MG63 (cell line): ENCODE results near the gene SLC35C1. TPM values are rescaled to one million over a fixed set of nuclear protein-coding genes. Genes with fewer than 3 reads are reported as not detected.
"Not testable (repeated sequence)": the region's sequence is repeated elsewhere in the genome, so short reads cannot be mapped to it uniquely, and the experiment has no call there.

Experiments
- DNase-seq: peaks from one replicate; pipeline ENCODE4 v3.0.0-alpha.2; 2020
- H3K27me3 ChIP-seq: fragments of 250-450 bp; sonication (Bioruptor Pico); 2 replicates; pipeline ENCODE4 v1.5.1; 2020; ENCODE audit warnings: mild to moderate bottlenecking, moderate library complexity
- H3K36me3 ChIP-seq: fragments of 250-450 bp; sonication (Bioruptor Pico); 2 replicates; pipeline ENCODE4 v1.5.1; 2020; ENCODE audit warnings: mild to moderate bottlenecking, moderate library complexity
- H3K4me3 ChIP-seq: fragments of 250-450 bp; sonication (Bioruptor Pico); 2 replicates; pipeline ENCODE4 v1.5.1; 2020; ENCODE audit warnings: mild to moderate bottlenecking, moderate library complexity
- H3K9me3 ChIP-seq: fragments of 250-450 bp; sonication (Bioruptor Pico); 2 replicates; pipeline ENCODE4 v1.5.1; 2020; ENCODE audit warnings: mild to moderate bottlenecking, moderate library complexity
- total RNA-seq: library from RNA; depleted of rRNA; stranded (reverse); fragments of >200 nt; shearing (Covaris generic); gene quantifications from 2 replicates; pipeline ENCODE4 v1.2.3, GENCODE V29; 2014; ENCODE audit warnings: low replicate concordance

Gene SLC35C1
- total RNA-seq, 1 experiment from 2014 or later: 11.5 TPM

DNA sequence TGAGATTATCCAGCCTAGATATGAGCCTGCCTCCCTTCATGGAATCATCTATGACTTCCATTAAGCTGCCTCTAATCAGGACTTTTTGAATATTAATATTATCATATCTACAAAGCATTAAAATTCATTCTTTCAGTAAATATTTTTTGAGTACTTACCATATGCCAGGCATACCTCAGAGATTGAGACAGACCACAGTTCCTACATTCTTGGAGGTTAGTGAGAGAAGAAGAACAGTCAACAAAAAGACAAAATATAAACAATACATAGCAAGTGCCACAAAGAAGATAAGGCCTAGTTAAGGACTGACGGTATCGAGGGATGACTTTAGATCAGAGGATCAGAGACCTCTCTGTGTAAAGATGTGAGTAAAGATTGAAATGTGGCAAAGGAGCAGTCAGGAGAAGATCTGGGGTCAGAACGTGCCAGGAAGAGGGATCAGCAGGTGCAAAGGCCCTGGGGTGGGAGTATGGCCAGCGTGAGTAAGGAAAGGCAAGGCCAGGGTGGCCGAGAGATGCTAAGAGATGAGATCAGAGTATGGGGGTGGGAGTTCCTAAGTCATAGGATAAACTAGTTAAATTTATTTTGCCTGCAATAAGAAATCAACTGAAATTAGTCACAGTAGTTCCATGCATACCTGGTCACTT is 15.4 kb downstream of the SLC35C1 start:
- DNase-seq: no peak
- Histone ChIP-seq H3K27me3 (no peaks in the 10 kb centered on the region), H3K4me3 (no peak overlapping the region), H3K9me3 (no peaks in the 10 kb centered on the region), H3K36me3 (no peaks in the 10 kb centered on the region)

DNA sequence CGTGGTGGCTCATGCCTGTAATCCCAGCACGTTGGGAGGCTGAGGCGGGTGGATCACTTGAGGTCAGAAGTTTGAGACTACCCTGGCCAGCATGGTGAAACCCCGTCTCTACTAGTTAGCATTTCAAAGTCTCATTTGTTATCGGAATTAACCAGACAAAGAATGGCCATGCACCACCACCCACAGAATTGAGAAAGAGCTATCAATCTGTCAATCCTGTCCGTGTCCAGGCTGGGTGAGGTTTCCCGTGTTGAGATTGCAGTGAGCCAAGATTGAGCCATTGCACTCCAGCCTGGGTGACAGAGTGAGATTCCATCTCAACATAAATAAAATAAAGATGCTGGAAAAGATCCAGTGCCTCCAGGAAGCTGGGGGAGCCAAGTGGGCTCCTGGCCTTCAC is 21.5 kb downstream of the SLC35C1 start:
- not testable (repeated sequence) for DNase-seq, H3K27me3 ChIP-seq, H3K36me3 ChIP-seq, H3K9me3 ChIP-seq, H3K4me3 ChIP-seq

DNA sequence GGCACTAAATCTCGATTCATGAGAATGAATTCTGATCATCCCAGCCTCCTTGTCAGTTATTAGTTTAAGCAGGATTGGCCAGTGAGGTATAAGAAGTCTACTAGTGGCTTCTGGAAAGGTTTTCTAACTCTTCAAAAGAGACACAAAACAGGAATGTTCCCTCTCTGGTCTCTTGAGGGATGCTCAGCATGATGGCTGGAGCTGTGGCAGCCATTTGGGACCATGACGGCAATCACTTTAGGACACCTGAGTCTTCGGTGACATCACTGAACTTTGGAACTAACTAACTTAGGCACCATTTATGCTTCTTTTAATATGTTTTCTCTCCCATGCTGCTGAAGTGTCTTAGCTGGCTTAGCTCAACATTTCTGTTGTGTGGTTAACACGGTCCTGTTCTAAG is 22.2 kb downstream of the SLC35C1 start:
- peaks cover 2% of the 10 kb centered on the region; the same call in 1 of the 2 replicates for H3K27me3 ChIP-seq
- H3K36me3 ChIP-seq: no peaks in the 10 kb centered on the region
- H3K9me3 ChIP-seq: no peaks in the 10 kb centered on the region
- no peak overlapping the region for H3K4me3 ChIP-seq
- DNase-seq: no peak

DNA sequence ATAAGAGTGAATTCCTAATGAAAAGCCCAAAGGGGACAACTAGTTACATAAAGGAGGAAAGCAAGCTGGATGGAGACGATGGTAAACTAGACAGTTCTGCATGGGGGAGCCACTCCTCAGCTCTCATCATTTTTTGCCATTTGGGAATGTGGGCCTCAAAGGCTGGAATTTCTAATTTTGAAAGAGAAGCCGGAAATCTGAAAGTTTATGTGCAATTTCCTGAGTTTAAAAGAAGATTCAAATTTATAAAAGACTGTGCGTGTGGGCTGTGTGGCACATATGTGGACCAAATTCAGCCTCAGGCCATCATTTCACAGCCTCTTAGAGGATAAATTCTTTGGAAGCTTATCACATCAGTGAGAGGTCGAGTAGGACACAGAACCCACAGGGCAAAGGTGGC is 24.0 kb downstream of the SLC35C1 start:
- Histone ChIP-seq H3K36me3 (no peaks in the 10 kb centered on the region), H3K27me3 (peaks cover 2% of the 10 kb centered on the region; the same call in 1 of the 2 replicates)

DNA sequence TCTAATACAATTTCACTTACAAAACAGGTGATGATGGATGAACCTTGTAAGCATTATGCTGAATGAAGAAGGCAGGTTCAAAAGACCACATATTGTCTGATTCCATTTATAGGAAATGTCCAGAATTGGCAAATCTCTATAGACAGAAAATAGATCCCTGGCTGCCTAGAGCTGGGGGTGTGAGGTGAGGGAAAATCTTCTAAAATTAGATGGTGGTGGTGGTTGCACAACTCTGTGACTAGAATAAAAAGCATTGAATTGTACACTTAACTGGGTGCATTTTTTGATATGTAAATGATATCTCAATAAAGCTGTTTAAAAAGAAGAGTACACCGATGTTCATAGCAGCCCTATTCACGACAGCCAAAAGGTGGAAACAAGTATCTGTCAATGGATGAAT is 25.6 kb downstream of the SLC35C1 start:
- Histone ChIP-seq H3K27me3 (peaks cover 6% of the 10 kb centered on the region; the same call in 1 of the 2 replicates), H3K9me3 (no peaks in the 10 kb centered on the region)
- no peak for DNase-seq

More for the DNA sequence above, 24.0 kb downstream of the SLC35C1 start:
- DNase-seq: no peak
- no peaks in the 10 kb centered on the region for H3K9me3 ChIP-seq
- H3K4me3 ChIP-seq: no peak overlapping the region

DNA sequence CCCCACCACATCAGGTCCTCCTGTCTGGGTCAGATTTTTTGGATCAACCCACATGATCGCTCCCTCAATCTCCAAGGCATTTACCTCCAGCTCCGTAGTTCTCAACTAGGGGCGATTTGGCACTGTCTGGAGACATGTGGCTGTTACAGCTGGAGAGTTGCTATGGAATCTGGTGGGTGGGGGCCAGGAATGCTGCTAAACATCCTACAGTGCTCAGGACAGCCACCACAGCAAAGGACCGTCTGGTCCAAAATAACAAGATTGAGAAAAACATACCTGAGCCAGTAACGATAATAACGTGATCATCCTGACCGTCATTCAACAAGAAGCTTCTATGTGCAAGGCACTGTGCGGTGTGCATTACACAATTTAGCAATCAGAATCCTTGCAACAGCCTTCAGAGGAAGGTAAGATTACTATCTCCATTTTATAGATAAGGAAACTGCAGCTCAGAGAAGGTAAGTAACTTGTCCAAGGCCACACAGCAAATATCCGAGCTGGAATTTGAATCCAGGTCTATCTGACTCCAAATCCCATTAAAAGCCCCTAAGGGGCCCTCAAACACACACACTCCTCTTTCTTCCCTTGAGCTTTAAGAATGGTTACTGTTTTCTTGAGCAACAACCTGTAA is 28.0 kb downstream of the SLC35C1 start:
- peaks cover 10% of the 10 kb centered on the region; the same call in 1 of the 2 replicates for H3K27me3 ChIP-seq
- DNase-seq: no peak
- no peaks in the 10 kb centered on the region for H3K9me3 ChIP-seq
- no peaks in the 10 kb centered on the region for H3K36me3 ChIP-seq
- H3K4me3 ChIP-seq: no peak overlapping the region

More for the DNA sequence above, 25.6 kb downstream of the SLC35C1 start:
- Histone ChIP-seq H3K4me3 (no peak overlapping the region), H3K36me3 (no peaks in the 10 kb centered on the region)

DNA sequence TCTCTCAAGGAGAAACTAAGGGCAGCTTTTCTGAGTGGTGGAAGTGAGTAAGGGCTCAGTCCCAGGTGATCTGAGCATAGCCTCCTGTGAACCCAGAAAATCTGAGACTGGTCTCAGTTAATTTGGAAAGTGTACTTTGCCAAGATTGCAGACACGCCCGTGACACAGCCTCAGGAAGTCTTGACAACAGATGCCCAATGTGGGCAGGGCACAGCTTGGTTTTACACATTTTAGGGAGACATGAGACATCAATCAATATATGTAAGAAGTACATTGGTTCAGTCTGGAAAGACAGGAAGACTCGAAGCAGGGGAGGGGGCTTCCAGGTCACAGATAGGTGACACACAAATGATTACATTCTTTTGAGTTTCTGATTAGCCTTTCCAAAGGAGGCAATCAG is 28.8 kb downstream of the SLC35C1 start:
- Histone ChIP-seq H3K27me3 (peaks cover 10% of the 10 kb centered on the region; the same call in 1 of the 2 replicates), H3K9me3 (no peaks in the 10 kb centered on the region), H3K4me3 (no peak overlapping the region), H3K36me3 (no peaks in the 10 kb centered on the region)
- no peak for DNase-seq

DNA sequence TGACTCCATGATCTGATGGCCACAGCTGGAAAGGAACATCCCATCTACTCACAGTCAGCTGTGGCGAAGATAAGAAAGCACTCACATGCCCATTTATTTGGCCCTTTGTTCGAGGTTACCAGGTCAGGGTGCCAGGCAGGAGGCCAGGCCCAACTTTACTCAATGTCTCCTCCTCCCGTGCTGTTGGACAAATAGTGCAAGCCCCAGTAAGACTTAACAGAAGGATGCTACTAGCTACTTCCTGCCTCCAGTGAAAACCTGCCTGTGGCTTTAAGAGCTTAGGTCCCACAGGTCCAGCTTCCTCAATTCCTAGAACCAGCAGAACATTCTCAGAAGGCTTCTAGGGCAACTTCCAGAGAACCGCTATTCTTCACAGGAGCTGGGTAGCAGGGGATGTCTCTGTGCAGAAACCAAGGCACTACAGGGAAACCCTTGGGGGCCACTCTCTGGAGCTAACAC is 29.4 kb downstream of the SLC35C1 start:
- Histone ChIP-seq H3K27me3 (peaks cover 10% of the 10 kb centered on the region; the same call in 1 of the 2 replicates), H3K36me3 (no peaks in the 10 kb centered on the region), H3K4me3 (no peak overlapping the region), H3K9me3 (no peaks in the 10 kb centered on the region)
- DNase-seq: no peak

DNA sequence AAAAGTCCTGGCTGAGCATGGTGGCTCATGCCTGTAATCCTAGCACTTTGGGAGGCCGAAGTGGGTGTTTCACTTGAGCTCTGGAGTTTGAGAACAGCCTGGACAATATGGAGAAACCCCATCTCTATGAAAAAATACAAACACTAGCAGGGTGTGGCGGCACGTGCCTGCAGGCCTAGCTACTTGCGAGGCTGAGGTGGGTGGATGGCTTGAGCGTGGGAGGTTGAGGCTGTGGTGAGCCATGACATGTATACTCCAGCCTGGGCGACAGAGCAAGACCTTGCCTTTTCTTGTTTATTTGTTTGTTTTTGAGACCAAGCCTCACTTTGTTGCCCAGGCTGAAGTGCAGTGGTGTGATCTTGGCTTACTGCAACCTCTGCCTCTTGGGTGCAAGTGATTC is 34.3 kb downstream of the SLC35C1 start:
- Histone ChIP-seq H3K27me3 (peaks cover 10% of the 10 kb centered on the region; the same call in 1 of the 2 replicates), H3K9me3 (no peaks in the 10 kb centered on the region), H3K36me3 (no peaks in the 10 kb centered on the region), H3K4me3 (no peak overlapping the region)
- no peak for DNase-seq

DNA sequence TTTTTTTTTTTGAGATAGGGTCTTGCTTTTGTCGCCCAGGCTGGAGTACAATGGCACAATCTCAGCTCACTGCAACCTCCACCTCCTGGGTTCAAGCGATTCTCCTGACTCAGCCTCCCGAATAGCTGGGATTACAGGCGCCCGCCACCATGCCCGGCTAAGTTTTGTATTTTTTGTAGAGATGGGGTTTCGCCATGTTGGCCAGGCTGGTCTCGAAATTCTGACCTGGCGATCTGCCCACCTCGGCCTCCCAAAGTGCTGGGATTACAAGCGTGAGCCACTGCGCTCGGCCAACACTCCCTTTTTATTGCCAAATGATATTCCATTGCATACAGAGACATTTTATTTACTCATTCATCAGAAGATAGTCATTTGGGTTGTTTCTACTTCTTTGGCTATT is 35.3 kb downstream of the SLC35C1 start:
- not testable (repeated sequence) for H3K9me3 ChIP-seq, H3K4me3 ChIP-seq, DNase-seq, H3K27me3 ChIP-seq, H3K36me3 ChIP-seq

DNA sequence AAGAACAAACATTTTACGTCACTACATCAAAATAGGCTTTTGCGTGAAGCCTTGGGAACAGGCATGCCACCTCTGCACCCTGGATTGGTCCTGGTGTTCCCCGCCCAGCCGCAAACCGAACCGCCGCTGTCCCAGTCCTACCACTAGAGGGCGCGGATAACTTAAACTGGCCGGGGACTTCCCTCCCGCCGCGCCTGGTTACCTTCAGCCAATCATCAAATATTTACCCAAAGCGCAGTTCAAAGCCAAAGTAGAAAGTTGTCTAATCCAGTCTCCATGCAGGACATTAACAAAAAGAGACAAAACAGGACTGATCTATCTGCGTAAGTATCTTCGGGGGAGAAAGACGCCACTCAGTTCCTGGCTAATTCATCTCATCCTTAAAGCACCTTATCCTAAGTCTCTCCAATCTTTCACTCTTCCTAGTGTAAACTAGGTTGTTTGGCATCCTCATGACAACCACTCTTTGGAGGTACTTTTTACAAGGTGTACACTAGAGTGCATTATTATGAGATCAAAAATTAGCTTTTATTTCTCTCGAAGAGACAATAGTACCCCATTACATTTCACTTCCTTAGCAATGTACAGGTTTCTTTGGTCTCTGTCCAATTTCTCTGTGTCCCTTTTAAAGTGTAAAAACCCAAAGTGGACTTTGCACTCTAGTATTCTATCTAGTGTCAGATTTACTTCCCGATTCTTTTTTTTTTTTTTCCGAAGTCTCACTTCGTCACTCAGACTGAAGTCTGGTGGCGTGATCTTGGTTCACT is 38.4 kb downstream of the SLC35C1 start:
- H3K36me3 ChIP-seq: no peaks in the 10 kb centered on the region
- no peak overlapping the region for H3K4me3 ChIP-seq
- no peaks in the 10 kb centered on the region for H3K27me3 ChIP-seq

DNA sequence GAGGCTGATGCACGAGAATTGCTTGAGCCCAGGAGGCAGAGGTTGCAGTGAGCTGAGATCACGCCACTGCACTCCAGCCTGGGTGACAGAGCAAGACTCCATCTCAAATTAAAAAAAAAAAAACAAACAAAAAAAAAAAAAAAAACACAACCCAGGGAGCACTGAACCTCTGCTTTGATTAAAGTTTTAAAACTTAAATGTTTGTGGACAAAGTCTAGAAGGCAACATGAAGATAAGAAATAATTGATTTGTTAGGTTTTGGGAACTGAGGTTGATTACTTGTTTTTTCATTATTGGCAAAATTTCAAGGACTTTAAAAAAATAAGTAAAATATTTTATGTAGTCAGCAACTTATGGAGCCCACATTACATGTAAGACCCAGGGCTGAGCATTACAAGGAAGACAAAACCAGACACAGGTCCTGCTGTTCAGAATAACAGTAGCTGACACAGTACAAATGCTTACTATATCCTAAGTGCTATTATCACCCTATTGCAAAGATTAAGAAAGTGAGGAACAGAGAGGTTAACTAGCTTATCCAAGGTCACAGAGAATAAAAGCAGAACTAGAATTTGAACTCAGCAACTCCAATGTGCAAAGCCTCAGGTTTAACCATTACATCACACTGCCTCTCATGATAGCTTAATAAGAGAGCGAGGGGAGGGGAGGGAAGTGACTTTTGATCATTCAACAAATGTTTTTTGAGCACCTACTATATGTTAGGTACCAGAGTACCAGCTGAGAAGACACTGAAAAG is 40.1 kb downstream of the SLC35C1 start:
- no peak for DNase-seq
- Histone ChIP-seq H3K36me3 (no peaks in the 10 kb centered on the region), H3K9me3 (no peaks in the 10 kb centered on the region), H3K4me3 (no peak overlapping the region), H3K27me3 (no peaks in the 10 kb centered on the region)

More for the DNA sequence above, 38.4 kb downstream of the SLC35C1 start:
- DNase-seq: peak; percentile 78
- H3K9me3 ChIP-seq: no peaks in the 10 kb centered on the region

DNA sequence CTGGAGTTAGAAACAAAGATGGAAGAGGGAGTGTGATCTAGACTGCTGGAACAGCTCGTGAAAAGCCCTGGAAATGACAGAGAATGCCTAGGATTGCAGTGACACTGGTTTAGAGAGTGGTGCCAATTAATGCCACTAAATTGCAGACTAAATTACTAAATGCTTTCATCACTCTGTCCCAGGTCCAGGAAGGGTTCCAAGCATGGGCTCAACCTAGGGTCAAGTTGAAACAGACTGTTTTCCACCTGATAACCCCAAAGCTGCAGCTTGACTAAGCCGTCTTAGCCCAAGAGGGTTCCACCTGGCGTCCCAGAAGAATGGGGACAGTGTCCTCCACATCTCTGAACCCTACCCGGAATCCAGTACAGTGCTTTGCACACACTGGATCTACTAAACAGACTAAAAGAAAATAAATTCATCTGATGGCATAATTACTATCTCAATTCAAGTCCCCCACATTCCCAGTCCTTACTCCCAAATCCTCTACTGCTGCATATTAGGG is 41.3 kb downstream of the SLC35C1 start:
- Histone ChIP-seq H3K4me3 (no peak overlapping the region), H3K9me3 (no peaks in the 10 kb centered on the region), H3K36me3 (no peaks in the 10 kb centered on the region), H3K27me3 (no peaks in the 10 kb centered on the region)
- DNase-seq: no peak

DNA sequence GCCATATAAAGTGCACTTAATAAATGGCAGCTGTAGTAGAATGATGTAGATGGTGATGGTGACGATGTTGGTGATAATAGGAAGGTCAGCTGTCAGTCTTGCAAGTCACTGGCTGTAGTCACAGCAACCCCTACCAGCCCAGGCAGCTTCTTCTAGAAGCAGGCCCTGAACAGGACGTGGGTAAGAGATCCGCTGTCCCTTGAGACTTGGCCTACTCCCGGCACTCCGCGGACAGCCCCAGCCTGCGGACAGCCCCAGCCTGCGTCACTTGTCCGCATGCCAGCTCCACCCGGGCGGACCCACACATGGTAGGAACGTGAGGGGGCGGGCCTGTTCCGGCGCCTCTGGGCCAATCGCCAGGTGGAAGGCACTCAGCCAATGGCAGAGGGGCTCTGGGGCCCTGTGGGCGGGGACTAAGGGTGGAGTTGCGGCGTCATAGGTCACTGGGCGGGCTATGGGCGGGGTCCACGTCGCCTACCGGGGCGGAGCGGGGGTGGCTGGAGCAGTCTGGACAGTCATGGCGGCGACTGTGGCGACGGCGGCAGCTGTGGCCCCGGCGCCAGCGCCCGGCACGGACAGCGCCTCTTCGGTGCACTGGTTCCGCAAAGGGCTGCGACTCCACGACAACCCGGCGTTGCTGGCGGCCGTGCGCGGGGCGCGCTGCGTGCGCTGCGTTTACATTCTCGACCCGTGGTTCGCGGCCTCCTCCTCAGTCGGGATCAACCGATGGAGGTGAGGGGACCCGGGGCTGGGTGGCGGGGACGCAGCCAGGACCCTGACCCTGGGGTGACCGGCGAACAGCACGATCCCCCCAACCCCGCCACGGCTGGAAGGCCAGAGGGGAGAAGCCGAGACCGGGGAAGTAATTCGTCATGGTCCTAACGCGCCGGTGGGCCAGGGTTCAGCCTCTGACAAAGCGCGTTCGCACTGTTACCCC is 42.3 kb downstream of the SLC35C1 start, which contains the start of gene CRY2:
Gene CRY2 (plus strand): TSS at position 502 of the 937 bp plus-strand sequence. CDS start 16 bp downstream, at position 518.
- DNase-seq: peak; percentile 94
- H3K27me3 ChIP-seq: no peaks in the 10 kb centered on the region
- no peaks in the 10 kb centered on the region for H3K9me3 ChIP-seq
- peak within 1 kb of the TSS; percentile 85 for H3K4me3 ChIP-seq
- H3K36me3 ChIP-seq: no peaks in the 10 kb centered on the region

DNA sequence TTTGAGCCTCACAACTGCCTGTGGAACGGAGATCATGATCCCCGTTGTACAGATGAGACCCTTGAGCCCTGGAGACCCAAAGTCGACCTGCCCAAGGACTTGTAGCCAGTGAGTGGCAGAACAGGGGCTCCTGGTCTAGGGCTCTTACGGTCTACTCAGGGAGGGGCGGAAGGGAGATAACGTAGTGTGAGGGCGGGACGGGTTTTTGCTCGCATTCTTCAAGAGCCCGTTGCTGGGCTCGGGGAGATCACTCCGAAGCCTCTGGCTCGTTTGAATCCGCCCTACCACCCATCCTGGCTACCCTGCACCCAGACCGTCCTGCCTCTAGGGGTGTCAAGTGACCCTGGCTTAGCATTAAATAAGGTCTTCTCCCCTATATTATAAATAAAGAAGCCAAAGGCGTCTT is 43.0 kb downstream of the SLC35C1 start:
- H3K9me3 ChIP-seq: no peaks in the 10 kb centered on the region
- H3K4me3 ChIP-seq: peak overlapping the region; percentile 85
- DNase-seq: peak; percentile 41
- H3K36me3 ChIP-seq: no peaks in the 10 kb centered on the region
- H3K27me3 ChIP-seq: no peaks in the 10 kb centered on the region
